ENCODE measurements around the gene HERPUD1. TPM values are rescaled to one million over a fixed set of nuclear protein-coding genes. Genes with fewer than 3 reads are reported as not detected.

The HERPUD1 gene
- total RNA-seq, 1 experiment from 2014 or later, result 30.8 TPM

DNA sequence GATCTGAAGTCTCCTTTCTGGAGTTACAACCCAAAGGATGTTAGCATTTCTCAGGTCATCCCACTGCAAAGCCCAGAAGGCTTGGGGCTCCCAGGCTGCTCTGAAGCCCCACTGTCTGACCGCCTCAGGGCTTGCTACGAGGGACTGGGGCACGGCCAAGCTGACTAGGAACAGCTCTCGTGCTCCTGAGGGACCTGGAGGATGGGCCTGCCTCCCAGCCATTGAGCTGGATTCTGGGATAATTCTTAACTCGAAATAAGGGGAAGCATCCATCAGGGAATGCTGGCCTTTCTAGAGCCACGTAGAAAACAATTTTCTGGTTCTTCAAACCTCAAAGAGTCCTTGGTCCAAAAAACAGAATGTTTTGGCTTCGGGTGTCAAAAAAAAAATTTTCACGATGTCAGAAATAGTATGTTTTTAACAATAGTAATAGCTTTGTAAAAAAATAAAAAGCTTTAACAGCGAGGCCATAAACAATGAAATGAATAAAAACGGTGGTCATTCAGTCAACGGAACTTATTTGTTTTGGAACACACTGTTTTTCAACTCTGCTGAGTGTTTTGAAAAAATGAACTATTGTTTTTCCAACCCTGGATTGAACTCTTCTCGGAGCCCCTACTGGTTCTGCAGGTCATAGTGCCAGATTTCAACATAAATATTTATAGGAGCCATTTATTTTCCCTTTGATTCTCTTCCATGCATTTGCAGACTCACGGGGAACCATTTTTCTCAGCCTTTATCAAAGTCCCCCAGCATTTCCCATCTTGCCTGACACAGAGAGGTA is 16.4 kb upstream of the HERPUD1 start (continued):
- TF ChIP-seq ATF6 (CRISPR knock-in tag; IDR thresholded peaks at IDR 0.05), result no peak
- no peak for TF ChIP-seq GRHL2 (CRISPR knock-in tag; IDR thresholded peaks at IDR 0.05; ENCODE audit: insufficient replicate concordance, severe bottlenecking)
- TF ChIP-seq ELF4 (CRISPR knock-in tag; IDR thresholded peaks at IDR 0.05; ENCODE audit: low read depth), result no peak
- no peak for TF ChIP-seq IRF2 (CRISPR knock-in tag; IDR thresholded peaks at IDR 0.05; ENCODE audit: borderline replicate concordance, low read depth)
- TF ChIP-seq JUN (CRISPR knock-in tag; IDR thresholded peaks at IDR 0.05), result no peak
- TF ChIP-seq, protein P1, sequence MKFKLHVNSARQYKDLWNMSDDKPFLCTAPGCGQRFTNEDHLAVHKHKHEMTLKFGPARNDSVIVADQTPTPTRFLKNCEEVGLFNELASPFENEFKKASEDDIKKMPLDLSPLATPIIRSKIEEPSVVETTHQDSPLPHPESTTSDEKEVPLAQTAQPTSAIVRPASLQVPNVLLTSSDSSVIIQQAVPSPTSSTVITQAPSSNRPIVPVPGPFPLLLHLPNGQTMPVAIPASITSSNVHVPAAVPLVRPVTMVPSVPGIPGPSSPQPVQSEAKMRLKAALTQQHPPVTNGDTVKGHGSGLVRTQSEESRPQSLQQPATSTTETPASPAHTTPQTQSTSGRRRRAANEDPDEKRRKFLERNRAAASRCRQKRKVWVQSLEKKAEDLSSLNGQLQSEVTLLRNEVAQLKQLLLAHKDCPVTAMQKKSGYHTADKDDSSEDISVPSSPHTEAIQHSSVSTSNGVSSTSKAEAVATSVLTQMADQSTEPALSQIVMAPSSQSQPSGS (CRISPR knock-in tag; IDR thresholded peaks at IDR 0.05; ENCODE audit: borderline replicate concordance, low read depth), result no peak
- TF ChIP-seq NFYB (CRISPR knock-in tag; conservative IDR thresholded peaks at IDR 0.05; ENCODE audit: low read depth), result no peak
- TF ChIP-seq ESRRA (CRISPR knock-in tag; IDR thresholded peaks at IDR 0.05; ENCODE audit: borderline replicate concordance), result no peak

GRCh38 chr16:56916571-56917403 is 15.2 kb upstream of the HERPUD1 start:
- H3K27me3 Mint-ChIP-seq (ENCODE audit: low read depth), result no peaks in the 10 kb centered on the region; the same call in 1 of the 2 replicates

More at GRCh38 chr16:56916571-56917403, 15.2 kb upstream of the HERPUD1 start:
- Mint-ChIP-seq H3K4me3 (no peak overlapping the region), H3K9me3 (no peaks in the 10 kb centered on the region), H3K4me1 (peaks cover 9% of the 10 kb centered on the region; the same call in 1 of the 2 replicates), H3K27ac (no peak overlapping the region), H3K36me3 (no peaks in the 10 kb centered on the region)
- ChIA-PET CTCF (no interaction called here), POLR2A (no interaction called here)
- TF ChIP-seq NR1H2 (CRISPR knock-in tag; IDR thresholded peaks at IDR 0.05) (no peak), NFE2L1 (CRISPR knock-in tag; IDR thresholded peaks at IDR 0.05) (no peak), IRF2 (CRISPR knock-in tag; IDR thresholded peaks at IDR 0.05; ENCODE audit: borderline replicate concordance, low read depth) (no peak), USF2 (CRISPR knock-in tag; IDR thresholded peaks at IDR 0.05) (no peak), ZBTB21 (CRISPR knock-in tag; IDR thresholded peaks at IDR 0.05; ENCODE audit: borderline replicate concordance) (no peak), STAT6 (CRISPR knock-in tag; conservative IDR thresholded peaks at IDR 0.05; ENCODE audit: low read depth) (no peak)
- no peak for DNase-seq (ENCODE audit: low spot score)
- no peak for ATAC-seq

Measured in WTC11 (cell line).